Measurements from ENCODE around the gene RPL13. TPM values are rescaled to one million over a fixed set of nuclear protein-coding genes. Genes with fewer than 3 reads are reported as not detected.

The RPL13 gene
- total RNA-seq, 1 experiment from 2014 or later = 2,157 TPM

DNA sequence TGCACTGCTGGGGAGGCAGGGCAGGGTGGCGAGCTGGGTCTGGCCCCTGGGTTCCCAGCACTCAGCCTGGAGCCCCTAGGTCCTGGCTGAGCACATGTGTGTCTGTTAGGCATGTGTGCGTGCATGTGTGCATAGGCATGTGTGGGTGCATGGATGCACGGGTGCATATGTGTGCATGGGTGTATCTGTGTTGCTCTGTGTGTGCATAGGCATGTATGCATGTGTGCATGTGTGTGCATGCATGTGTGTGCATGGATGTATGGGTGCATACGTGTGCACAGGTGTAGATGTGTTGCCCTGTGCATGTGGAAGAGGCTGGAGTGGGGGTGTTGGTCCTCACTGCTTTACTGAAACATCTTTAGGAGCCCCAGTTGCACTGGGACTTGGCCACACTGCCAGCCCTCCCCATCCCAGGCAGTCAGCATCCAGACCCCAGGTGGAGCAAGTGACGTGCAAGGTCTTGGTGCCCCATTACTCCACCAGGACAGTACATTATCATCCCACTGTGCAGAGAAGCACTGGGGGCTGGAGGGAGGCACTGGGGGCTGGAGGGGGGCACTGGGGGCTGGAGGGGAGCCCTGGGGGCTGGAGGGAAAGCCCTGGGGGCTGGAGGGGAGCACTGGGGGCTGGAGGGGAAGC lies 42.6 kb downstream of the RPL13 start:
- no peak overlapping the region for H3K56ac ChIP-seq (ENCODE audit: insufficient read length, low read depth, low read length)
- H2BK5ac ChIP-seq (ENCODE audit: insufficient read length, low read length) = no peak overlapping the region
- peaks cover under 1% of the 10 kb centered on the region for H3K23me2 ChIP-seq (ENCODE audit: insufficient read length, low read depth, low read length, poor library complexity, severe bottlenecking)
- no peaks in the 10 kb centered on the region; a peak in 1 of 5 replicates for H3K9me3 Mint-ChIP-seq
- no peak overlapping the region for H3K27ac ChIP-seq (ENCODE audit: insufficient read length, low read depth, low read length)
- no peak overlapping the region for H3K4me2 ChIP-seq (ENCODE audit: insufficient read depth, insufficient read length, low read length)
- no peak for DNase-seq
- no peak overlapping the region for H4K8ac ChIP-seq (replicated peaks; ENCODE audit: insufficient read length, low read depth, low read length)
- H2BK120ac ChIP-seq (ENCODE audit: low read depth, low read length, poor library complexity, severe bottlenecking) = no peak overlapping the region
- no peak overlapping the region for H2AK5ac ChIP-seq (ENCODE audit: insufficient read length, low read length)
- peaks cover 5% of the 10 kb centered on the region for H3K27me3 Mint-ChIP-seq (ENCODE audit: low read depth)
- H2BK12ac ChIP-seq (ENCODE audit: insufficient read length, low read depth, low read length) = no peak overlapping the region
- no peak overlapping the region for H2BK20ac ChIP-seq (ENCODE audit: low read depth, low read length, poor library complexity, severe bottlenecking)
- H3K14ac ChIP-seq (ENCODE audit: insufficient read depth, low read length) = no peak overlapping the region; the same call in 1 of the 2 replicates
- no peak overlapping the region for H4K5ac ChIP-seq (ENCODE audit: insufficient read length, low read depth, low read length)
- WGBS (ENCODE audit: extremely low coverage, insufficient read length, low lambda C conversion rate) = no CpG with 5 or more reads among the region's 5 CpGs
- H3T11ph ChIP-seq (ENCODE audit: low read length) = no peak overlapping the region
- peak overlapping the region in 1 of 2 experiments; percentile 15; a peak in 2 of 5 replicates for H3K4me3 Mint-ChIP-seq
- H3K36me3 Mint-ChIP-seq (ENCODE audit: insufficient read depth in 1 of 3, low read depth in 3 of 3) = no peaks in the 10 kb centered on the region
- no peak overlapping the region for H2AFZ ChIP-seq (ENCODE audit: low read length)
- no peaks in the 10 kb centered on the region for H3K79me2 ChIP-seq (ENCODE audit: insufficient read depth, low read length)
- H3K18ac ChIP-seq (ENCODE audit: insufficient read length, low read depth, low read length) = no peak overlapping the region
- H3K27me3 ChIP-seq (ENCODE audit: insufficient read depth, low read length) = no peaks in the 10 kb centered on the region
- H3K4me1 Mint-ChIP-seq = peaks cover 5 to 12% of the 10 kb centered on the region in 2 experiments
- no peak overlapping the region for H3K23ac ChIP-seq (ENCODE audit: insufficient read length, low read depth, low read length)
- no peak overlapping the region for H3K9ac ChIP-seq (ENCODE audit: extremely low read depth, insufficient read length, low read length)
- no peak overlapping the region; a peak in 1 of 7 replicates for H3K27ac Mint-ChIP-seq
- H3K4ac ChIP-seq (ENCODE audit: low read depth, low read length) = no peak overlapping the region
- no peaks in the 10 kb centered on the region; the same call in 1 of the 2 replicates for H3K4me1 ChIP-seq (ENCODE audit: insufficient read depth, low read length)
- H3K79me1 ChIP-seq (ENCODE audit: insufficient read depth, low read depth, low read length, poor library complexity, severe bottlenecking) = no peaks in the 10 kb centered on the region
- no peak overlapping the region for H4K91ac ChIP-seq (ENCODE audit: insufficient read length, low read depth, low read length)
- TF ChIP-seq, protein P1, sequence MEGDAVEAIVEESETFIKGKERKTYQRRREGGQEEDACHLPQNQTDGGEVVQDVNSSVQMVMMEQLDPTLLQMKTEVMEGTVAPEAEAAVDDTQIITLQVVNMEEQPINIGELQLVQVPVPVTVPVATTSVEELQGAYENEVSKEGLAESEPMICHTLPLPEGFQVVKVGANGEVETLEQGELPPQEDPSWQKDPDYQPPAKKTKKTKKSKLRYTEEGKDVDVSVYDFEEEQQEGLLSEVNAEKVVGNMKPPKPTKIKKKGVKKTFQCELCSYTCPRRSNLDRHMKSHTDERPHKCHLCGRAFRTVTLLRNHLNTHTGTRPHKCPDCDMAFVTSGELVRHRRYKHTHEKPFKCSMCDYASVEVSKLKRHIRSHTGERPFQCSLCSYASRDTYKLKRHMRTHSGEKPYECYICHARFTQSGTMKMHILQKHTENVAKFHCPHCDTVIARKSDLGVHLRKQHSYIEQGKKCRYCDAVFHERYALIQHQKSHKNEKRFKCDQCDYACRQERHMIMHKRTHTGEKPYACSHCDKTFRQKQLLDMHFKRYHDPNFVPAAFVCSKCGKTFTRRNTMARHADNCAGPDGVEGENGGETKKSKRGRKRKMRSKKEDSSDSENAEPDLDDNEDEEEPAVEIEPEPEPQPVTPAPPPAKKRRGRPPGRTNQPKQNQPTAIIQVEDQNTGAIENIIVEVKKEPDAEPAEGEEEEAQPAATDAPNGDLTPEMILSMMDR (conservative IDR thresholded peaks at IDR 0.05) = no peak
- no peaks in the 10 kb centered on the region for H3K9me3 ChIP-seq (ENCODE audit: control insufficient read depth, low read depth, low read length)
- H4K20me1 ChIP-seq (ENCODE audit: control insufficient read depth, insufficient read depth, insufficient read length) = no peaks in the 10 kb centered on the region
- H2BK15ac ChIP-seq (ENCODE audit: low read depth, low read length) = no peak overlapping the region
